WERI-Rb-1 (cell line): ENCODE results near the gene SAT1.
"Not testable (repeated sequence)": the region's sequence is repeated elsewhere in the genome, so short reads cannot be mapped to it uniquely, and the experiment has no call there.

Source experiments
- DNase-seq: peaks from one replicate; pipeline ENCODE4 v3.0.0-alpha.2; 2020
- H3K27ac ChIP-seq: fragments of 250-450 bp; sonication (Bioruptor Pico); 2 replicates; pipeline ENCODE4 v1.5.1; 2020; ENCODE audit warnings: mild to moderate bottlenecking, moderate library complexity
- H3K27me3 ChIP-seq: fragments of 250-450 bp; sonication (Bioruptor Pico); 2 replicates; pipeline ENCODE4 v1.5.1; 2021; ENCODE audit warnings: mild to moderate bottlenecking, low read depth, moderate library complexity; ENCODE audit not compliant: insufficient read depth, severe bottlenecking
- H3K36me3 ChIP-seq: fragments of 250-450 bp; sonication (Bioruptor Pico); 2 replicates; pipeline ENCODE4 v1.5.1; 2020; ENCODE audit warnings: mild to moderate bottlenecking, moderate library complexity
- H3K4me3 ChIP-seq: 2 replicates; pipeline ENCODE4 v1.5.1; 2011; ENCODE audit warnings: low read depth, mild to moderate bottlenecking, control low read depth, low read length
- H3K9me3 ChIP-seq: fragments of 250-450 bp; sonication (Bioruptor Pico); 2 replicates; pipeline ENCODE4 v1.5.1; 2021; ENCODE audit warnings: mild to moderate bottlenecking, moderate library complexity; ENCODE audit not compliant: severe bottlenecking
- CTCF ChIP-seq: IDR thresholded peaks from 2 replicates; pipeline ENCODE4 v1.5.1; 2011; ENCODE audit warnings: low read depth, mild to moderate bottlenecking, control low read depth, inconsistent platforms, low read length

SAT1 gene

DNA sequence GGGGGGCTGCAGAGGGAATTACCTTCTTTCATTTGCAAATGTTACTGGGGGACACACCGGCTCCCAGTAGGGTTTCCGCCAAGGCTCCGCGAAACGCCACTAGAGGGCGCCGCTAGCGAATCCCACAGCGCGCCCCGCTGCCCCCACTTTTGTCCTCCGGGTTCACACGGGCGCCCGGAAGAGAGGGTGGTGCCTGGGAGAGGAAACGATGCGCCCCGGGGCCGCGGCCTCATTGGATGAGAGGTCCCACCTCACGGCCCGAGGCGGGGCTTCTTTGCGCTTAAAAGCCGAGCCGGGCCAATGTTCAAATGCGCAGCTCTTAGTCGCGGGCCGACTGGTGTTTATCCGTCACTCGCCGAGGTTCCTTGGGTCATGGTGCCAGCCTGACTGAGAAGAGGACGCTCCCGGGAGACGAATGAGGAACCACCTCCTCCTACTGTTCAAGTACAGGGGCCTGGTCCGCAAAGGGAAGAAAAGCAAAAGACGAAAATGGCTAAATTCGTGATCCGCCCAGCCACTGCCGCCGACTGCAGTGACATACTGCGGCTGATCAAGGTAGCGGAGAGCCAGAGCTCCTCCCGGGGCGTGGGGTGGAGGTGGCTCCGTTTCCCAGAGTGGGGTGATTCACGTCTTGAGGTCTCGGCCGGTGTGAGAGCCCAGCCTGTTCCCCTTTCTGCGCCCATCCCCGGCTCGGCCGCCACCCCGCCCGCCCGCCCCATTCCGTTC, at the start of gene SAT1:
Gene SAT1 (plus strand): TSS at position 311 of the 726 bp plus-strand sequence. CDS start 179 bp downstream, at position 490.
- Histone ChIP-seq H3K36me3 (no peaks in the 10 kb centered on the region), H3K27ac (peak within 1 kb of the TSS; percentile 43; the same call in 1 of the 2 replicates), H3K4me3 (peak within 1 kb of the TSS; percentile 75), H3K9me3 (no peaks in the 10 kb centered on the region), H3K27me3 (no peaks in the 10 kb centered on the region)
- peak; percentile 72 for TF ChIP-seq CTCF
- peak; percentile 94 for DNase-seq

GRCh38 chrX:23736030-23736429, 46.9 kb upstream of the SAT1 start:
- Histone ChIP-seq H3K9me3 (no peaks in the 10 kb centered on the region), H3K27ac (no peak overlapping the region), H3K36me3 (no peaks in the 10 kb centered on the region), H3K4me3 (no peak overlapping the region), H3K27me3 (peaks cover 6% of the 10 kb centered on the region)
- DNase-seq = no peak
- TF ChIP-seq CTCF = no peak

DNA sequence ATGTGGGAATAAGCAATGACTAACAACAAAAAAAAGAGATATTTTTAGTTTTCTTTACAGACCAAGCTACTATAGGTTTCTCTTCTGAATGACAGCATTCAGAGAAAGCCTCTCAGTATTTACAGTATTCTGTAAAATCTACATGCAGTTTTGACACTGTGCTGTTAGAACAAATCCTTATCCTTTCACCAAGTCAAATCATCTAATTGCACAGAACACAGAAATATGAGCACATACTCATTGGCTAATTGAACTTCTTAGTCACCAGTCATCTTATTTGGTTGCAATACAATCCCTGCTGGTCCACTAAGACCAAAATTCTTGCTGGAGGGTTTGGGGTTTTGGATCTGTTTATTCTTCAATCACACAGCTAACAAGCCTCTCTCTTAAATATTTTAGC, 45.6 kb upstream of the SAT1 start:
- Histone ChIP-seq H3K27ac (no peak overlapping the region), H3K36me3 (no peaks in the 10 kb centered on the region), H3K9me3 (no peaks in the 10 kb centered on the region), H3K4me3 (no peak overlapping the region), H3K27me3 (peaks cover 6% of the 10 kb centered on the region)
- DNase-seq = no peak
- TF ChIP-seq CTCF = no peak

DNA sequence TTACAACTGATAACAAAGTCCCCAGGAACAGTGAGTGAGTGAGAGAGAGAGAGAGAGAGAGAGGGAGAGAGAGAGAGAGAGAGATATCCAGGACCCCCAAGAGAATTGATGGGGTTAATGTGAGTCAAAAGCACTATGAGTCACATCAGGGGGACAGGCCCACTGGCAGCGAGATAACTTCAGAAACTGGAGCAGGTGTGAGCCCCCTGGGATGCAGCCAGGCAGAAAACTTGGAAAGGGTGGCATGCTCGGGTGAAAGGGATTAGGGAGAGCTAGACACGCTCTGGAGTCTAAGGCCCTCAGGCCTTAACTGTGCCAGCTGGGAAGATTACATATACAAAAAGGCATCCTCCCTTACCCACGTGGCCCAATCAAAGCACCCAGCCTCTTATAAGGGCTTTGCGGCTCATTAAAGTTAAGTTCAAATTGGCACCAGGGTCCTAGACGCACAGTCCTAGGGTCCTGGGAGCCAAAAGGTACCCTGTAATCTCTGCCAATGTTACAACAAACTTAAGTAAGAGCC, 40.7 kb upstream of the SAT1 start:
- Histone ChIP-seq H3K9me3 (no peaks in the 10 kb centered on the region), H3K27ac (no peak overlapping the region; the same call in 1 of the 2 replicates), H3K4me3 (peak overlapping the region; percentile 70), H3K36me3 (no peaks in the 10 kb centered on the region), H3K27me3 (peaks cover 6% of the 10 kb centered on the region)
- DNase-seq = peak; percentile 20
- no peak for TF ChIP-seq CTCF

GRCh38 chrX:23742697-23743622, 40.0 kb upstream of the SAT1 start, which contains the start of gene ACOT9:
TSS of gene ACOT9 (minus strand) at chrX:23743276. CDS start at chrX:23743144, 132 bp downstream.
- peaks cover 3% of the 10 kb centered on the region for H3K27me3 ChIP-seq
- DNase-seq = peak; percentile 91
- peak within 1 kb of the TSS; percentile 59 for H3K27ac ChIP-seq
- no peaks in the 10 kb centered on the region for H3K36me3 ChIP-seq
- no peak for TF ChIP-seq CTCF
- H3K4me3 ChIP-seq = peak within 1 kb of the TSS; percentile 70
- H3K9me3 ChIP-seq = no peaks in the 10 kb centered on the region

DNA sequence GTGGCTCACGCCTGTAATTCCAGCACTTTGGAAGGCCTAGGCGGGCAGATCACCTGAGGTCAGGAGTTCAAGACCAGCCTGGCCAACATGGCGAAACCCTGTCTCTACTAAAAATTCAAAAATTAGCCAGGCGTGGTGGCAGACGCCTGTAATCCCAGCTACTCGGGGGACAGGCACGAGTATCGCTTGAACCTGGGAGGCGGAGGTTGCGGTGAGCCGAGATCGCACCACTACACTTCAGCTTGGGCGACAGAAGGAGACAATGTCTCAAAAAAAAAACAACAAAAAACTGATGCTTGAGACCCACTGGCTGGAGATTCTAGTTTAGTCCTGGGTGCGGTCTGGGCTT, 39.4 kb upstream of the SAT1 start:
- not testable (repeated sequence) for H3K36me3 ChIP-seq, DNase-seq, H3K27me3 ChIP-seq, H3K9me3 ChIP-seq
- H3K4me3 ChIP-seq = peak overlapping the region; percentile 70
- H3K27ac ChIP-seq = peak overlapping the region; percentile 54
